AG09309 (cell line): Measurements from ENCODE around the gene GAS6.

Experiments
- DNase-seq: peaks from one replicate; pipeline ENCODE4 v3.0.0-alpha.2; 2010; ENCODE audit warnings: low read depth
- H3K4me3 ChIP-seq: 2 replicates; pipeline ENCODE4 v1.5.1; 2011; ENCODE audit warnings: mild to moderate bottlenecking, low read depth, low read length, moderate library complexity; ENCODE audit not compliant: control insufficient read depth
- CTCF ChIP-seq: IDR thresholded peaks from 2 replicates; pipeline ENCODE4 v1.5.1; 2011; ENCODE audit warnings: mild to moderate bottlenecking, low read depth, low read length, inconsistent platforms; ENCODE audit not compliant: insufficient read depth, control insufficient read depth; ENCODE audit errors: missing control alignments

GAS6 gene

GRCh38 chr13:113809934-113810333, 53.9 kb downstream of the GAS6 start:
- no peak for DNase-seq
- no peak overlapping the region for H3K4me3 ChIP-seq
- no peak for TF ChIP-seq CTCF

- no peak for TF ChIP-seq CTCF
- H3K4me3 ChIP-seq, result no peak overlapping the region
Measured at GRCh38 chr13:113808058-113808834, 55.6 kb downstream of the GAS6 start.

GRCh38 chr13:113806526-113806925, 57.4 kb downstream of the GAS6 start:
- no peak overlapping the region for H3K4me3 ChIP-seq
- TF ChIP-seq CTCF, result no peak
- DNase-seq, result no peak

More at GRCh38 chr13:113808058-113808834, 55.6 kb downstream of the GAS6 start:
- no peak for DNase-seq

- no peak overlapping the region for H3K4me3 ChIP-seq
- no peak for TF ChIP-seq CTCF
- no peak for DNase-seq
Measured at GRCh38 chr13:113806104-113806471, 57.8 kb downstream of the GAS6 start.

GRCh38 chr13:113805431-113806103, 58.3 kb downstream of the GAS6 start:
- H3K4me3 ChIP-seq, result no peak overlapping the region
- no peak for DNase-seq
- TF ChIP-seq CTCF, result no peak

GRCh38 chr13:113804703-113805430, 59.0 kb downstream of the GAS6 start:
- DNase-seq, result no peak
- no peak overlapping the region for H3K4me3 ChIP-seq
- no peak for TF ChIP-seq CTCF
